HepG2 (cell line): ENCODE measurements around the gene HSPB6. TPM values are rescaled to one million over a fixed set of nuclear protein-coding genes. Genes with fewer than 3 reads are reported as not detected.

Experiments used
- ATAC-seq: fragments of 200-7000 bp; cut with Tn5 transposase; 3 replicates; pipeline ENCODE4 v1.9.1; 2020; ENCODE audit warnings: mild to moderate bottlenecking, moderate library complexity
- BruUV-seq: library from RNA; stranded (reverse); fragments of 400-500 nt; replicated peaks from 2 replicates; lab custom pipeline; 2021; lab: Mats Ljungman, UMichigan
- CTCF ChIA-PET: fragments of 300-600 bp; formaldehyde crosslinking; extraction: SDS; loops from one replicate; lab custom pipeline; 2021; ENCODE audit warnings: low total read pairs, inconsistent platforms, low intra/inter-chr PET ratio; lab: Yijun Ruan, JAX
- POLR2A ChIA-PET: fragments of 350-600 bp; sonication (Branson Sonifier 250); formaldehyde crosslinking; loops from one replicate; lab custom pipeline; 2020; ENCODE audit warnings: antibody characterized with exemption, inconsistent platforms; lab: Yijun Ruan, JAX
- DNase-seq: peaks from one replicate; pipeline ENCODE4 v3.0.0-alpha.2; 2015; ENCODE audit warnings: low spot score
- FAIRE-seq: peaks from 3 replicates; lab custom pipeline; 2011; peaks lifted over from hg19 to GRCh38; lab: Jason Lieb, UNC
- H2AFZ ChIP-seq: one replicate; pipeline ENCODE4 v1.6.1; 2011; ENCODE audit warnings: low read length, inconsistent platforms
- H3K27ac ChIP-seq: fragments of 300-600 bp; 3 replicates; pipeline ENCODE4 v1.8.0; 2011; ENCODE audit warnings: mixed run types, mild to moderate bottlenecking, mixed read lengths, low read length, inconsistent platforms; ENCODE audit not compliant: insufficient read depth; ENCODE audit errors: extremely low read length
- H3K27me3 ChIP-seq, 2 experiments: fragments of 200-600 bp in 1 of 2; 2 replicates in 1 of 2; 3 replicates in 1 of 2; pipeline versions ENCODE4 v1.6.0 to v1.8.0; 2011; ENCODE audit warnings: low read length in 2 of 2, mild to moderate bottlenecking in 2 of 2, moderate library complexity in 2 of 2, inconsistent platforms in 1 of 2; ENCODE audit not compliant: insufficient read depth in 2 of 2, control insufficient read depth in 1 of 2
- H3K36me3 ChIP-seq, 2 experiments: fragments of 200-600 bp in 1 of 2; replicated peaks in 1 of 2; 2 replicates in 1 of 2; 3 replicates in 1 of 2; pipeline versions ENCODE4 v1.5.1 to v1.8.0; 2011; ENCODE audit warnings: low read length in 2 of 2, inconsistent platforms in 1 of 2; ENCODE audit not compliant: insufficient read depth in 2 of 2, control insufficient read depth in 1 of 2
- H3K4me1 ChIP-seq: 2 replicates; pipeline ENCODE4 v1.5.1; 2012; ENCODE audit warnings: low read length, inconsistent platforms; ENCODE audit not compliant: insufficient read depth
- H3K4me2 ChIP-seq: 2 replicates; pipeline ENCODE4 v1.6.0; 2011; ENCODE audit warnings: low read depth, low read length, inconsistent platforms
- H3K4me3 ChIP-seq, 3 experiments: fragments of 200-600 bp in 1 of 3; sonication (generic), shearing (Covaris generic) in 1 of 3; replicated peaks in 1 of 3; 2 replicates each; pipeline ENCODE4 v1.5.1; 2011 to 2016; ENCODE audit warnings: low read length in 3 of 3, inconsistent platforms in 2 of 3, low read depth in 2 of 3, mild to moderate bottlenecking in 2 of 3, control low read depth in 1 of 3, mixed read lengths in 1 of 3; ENCODE audit not compliant: insufficient read depth in 1 of 3
- H3K79me2 ChIP-seq: one replicate; pipeline ENCODE4 v1.6.1; 2011; ENCODE audit warnings: low read length, inconsistent platforms; ENCODE audit not compliant: insufficient read depth
- H3K9ac ChIP-seq: 2 replicates; pipeline ENCODE4 v1.6.0; 2011; ENCODE audit warnings: mild to moderate bottlenecking, low read depth, low read length, inconsistent platforms; ENCODE audit not compliant: insufficient read depth
- H3K9me3 ChIP-seq: 2 replicates; pipeline ENCODE4 v1.5.1; 2012; ENCODE audit warnings: mild to moderate bottlenecking, low read length
- H4K20me1 ChIP-seq: 2 replicates; pipeline ENCODE4 v1.6.0; 2011; ENCODE audit warnings: inconsistent platforms, mild to moderate bottlenecking, low read length, moderate library complexity; ENCODE audit not compliant: insufficient read depth
- BCL6 ChIP-seq: IDR thresholded peaks from 2 replicates; pipeline ENCODE4 v1.6.1; 2016; ENCODE audit warnings: missing genetic modification reagents, missing compliant biosample characterization
- HNRNPUL1 ChIP-seq: fragments of 200-400 bp; formaldehyde crosslinking; IDR thresholded peaks from 2 replicates; pipeline ENCODE4 v1.6.1; 2017; ENCODE audit warnings: low read depth, mild to moderate bottlenecking, low read length, moderate library complexity
- NFIC ChIP-seq: IDR thresholded peaks from 2 replicates; pipeline ENCODE4 v1.6.1; 2012; ENCODE audit warnings: mild to moderate bottlenecking, low read length, inconsistent platforms
- RBFOX2 ChIP-seq: fragments of 200-400 bp; formaldehyde crosslinking; IDR thresholded peaks from 2 replicates; pipeline ENCODE4 v1.6.1; 2017; ENCODE audit warnings: low read depth, mild to moderate bottlenecking, low read length
- ZBED4 ChIP-seq: sonication (generic); formaldehyde crosslinking; IDR thresholded peaks from 2 replicates; pipeline ENCODE4 v1.4.0; 2020; ENCODE audit warnings: missing genetic modification reagents, borderline replicate concordance
- ZNF33A ChIP-seq: sonication (generic); formaldehyde crosslinking; IDR thresholded peaks from 2 replicates; pipeline ENCODE4 v1.5.1; 2020; ENCODE audit warnings: missing genetic modification reagents, mild to moderate bottlenecking, moderate library complexity, borderline replicate concordance
- WGBS: methylation state at CpG from one replicate; pipeline ENCODE4 v1.1.6; 2017; ENCODE audit warnings: low lambda C conversion rate; 5-methylcytosine and 5-hydroxymethylcytosine counted together
- in situ Hi-C: cut with HindIII; loops from 2 replicates; pipeline ENCODE4 v1.10.0; 2017; ENCODE audit warnings: low pct_unique_long_range_greater_than_20kb; ENCODE audit not compliant: extremely low pct_ligation_motif_present
- intact Hi-C: fragments of 100-400 bp; cut with micrococcal nuclease; formaldehyde crosslinking; loops from one replicate; pipeline ENCODE4 v1.10.0; 2022; ENCODE audit not compliant: unreplicated experiment
- polyA plus RNA-seq, 8 experiments: library from polyadenylated mRNA; depleted of rRNA in 3 of 8; stranded (reverse) in 7 of 8; unstranded in 1 of 8; fragments of >200 nt; fragmentation: Illumina TruSeq in 4 of 8; extraction: Trizol in 4 of 8; gene quantifications; 2 replicates each; pipeline versions ENCODE4 v1.2.1 to v1.2.3, GENCODE V29; 2011 to 2016; ENCODE audit warnings: low read depth in 4 of 8, missing spikeins in 1 of 8, mixed read lengths in 1 of 8; ENCODE audit not compliant: insufficient read depth in 1 of 8
- total RNA-seq, 5 experiments: library from RNA; depleted of rRNA; stranded (reverse); fragments of >200 nt; fragmentation: Illumina TruSeq; extraction: Trizol; gene quantifications; 2 replicates each; pipeline ENCODE4 v1.2.3, GENCODE V29; 2016; ENCODE audit warnings: low read depth in 1 of 5
- TF ChIP-seq, protein P1 (sequence below): conservative IDR thresholded peaks from 2 replicates; pipeline ENCODE4 v1.6.1; 2018; ENCODE audit warnings: missing genetic modification reagents
- TF ChIP-seq, protein P2 (sequence below): sonication (generic); formaldehyde crosslinking; IDR thresholded peaks from 2 replicates; pipeline ENCODE4 v1.4.0; 2020; ENCODE audit warnings: mild to moderate bottlenecking, missing genetic modification reagents
- TF ChIP-seq, protein P3 (sequence below): sonication (generic); formaldehyde crosslinking; IDR thresholded peaks from 2 replicates; pipeline ENCODE4 v1.8.1; 2023; ENCODE audit warnings: missing genetic modification reagents, inconsistent platforms, borderline replicate concordance

Gene HSPB6
- total and polyA plus RNA-seq, 2 of the 13 experiments (the other 11 are each of a cell fraction or from before 2014, with no cell fraction given), result 0.18 TPM; not detected in 1

DNA sequence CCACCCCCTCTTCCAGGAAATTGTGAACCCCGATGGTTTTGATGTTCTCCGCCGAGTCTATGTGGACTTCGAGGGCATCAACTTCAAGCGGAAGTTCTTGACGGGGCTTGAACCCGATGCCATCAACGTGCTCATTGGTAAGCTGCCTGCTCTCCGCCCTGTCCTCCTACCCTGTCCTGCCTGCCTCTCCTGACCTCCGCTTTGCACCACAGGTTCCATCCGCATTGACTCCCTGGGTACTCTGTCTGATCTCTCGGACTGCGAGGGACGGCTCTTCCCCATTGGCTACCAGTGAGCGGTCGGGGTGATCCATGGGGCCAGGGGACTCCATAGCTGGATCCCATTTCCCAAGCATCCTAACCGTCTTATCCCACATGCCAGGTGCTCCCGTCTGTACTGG is 26.5 kb downstream of the HSPB6 start (continued):
- no peak for TF ChIP-seq HNRNPUL1

DNA sequence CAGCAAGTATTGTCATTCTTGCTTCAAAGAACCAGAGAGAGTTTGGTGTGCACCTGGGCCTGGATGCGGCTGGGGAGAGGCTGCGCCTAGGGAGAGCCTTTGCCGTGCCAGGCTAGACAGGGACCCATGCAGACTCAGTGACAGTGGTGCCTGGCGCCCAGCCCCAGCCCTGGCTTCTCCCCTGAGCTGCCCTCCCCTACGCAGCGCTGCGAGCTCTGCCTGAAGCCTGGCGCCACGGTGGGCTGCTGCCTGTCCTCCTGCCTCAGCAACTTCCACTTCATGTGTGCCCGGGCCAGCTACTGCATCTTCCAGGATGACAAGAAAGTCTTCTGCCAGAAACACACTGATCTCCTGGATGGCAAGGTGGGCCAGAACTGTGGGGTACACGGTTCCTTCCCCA is 27.1 kb downstream of the HSPB6 start:
- Histone ChIP-seq H4K20me1 (no peaks in the 10 kb centered on the region), H3K4me1 (no peaks in the 10 kb centered on the region), H3K79me2 (no peaks in the 10 kb centered on the region), H2AFZ (no peak overlapping the region), H3K4me3 (no peak overlapping the region), H3K36me3 (peaks cover 60 to 94% of the 10 kb centered on the region in 2 experiments; a peak in 4 of 5 replicates), H3K27ac (no peak overlapping the region), H3K4me2 (no peak overlapping the region), H3K9ac (no peak overlapping the region), H3K9me3 (no peaks in the 10 kb centered on the region), H3K27me3 (no peaks in the 10 kb centered on the region)
- BruUV-seq, result no TSS peak
- 83% methylated on average over 4 of the region's 11 CpGs for WGBS
- ChIA-PET CTCF (no interaction called here), POLR2A (interaction anchor here (1.0 to 3.6 kb wide), 2 partner anchors 10 to 11 kb away, joined by 3 to 11 read pairs; no protein-coding TSS in a partner anchor)
- DNase-seq (no peak), FAIRE-seq (no peak), ATAC-seq (no peak)
- intact Hi-C loops (no loop called here), in situ Hi-C loops (no loop called here)
- TF ChIP-seq RBFOX2, result peak; percentile 51; the same call in 1 of the 2 replicates
- no peak for TF ChIP-seq NFIC

DNA sequence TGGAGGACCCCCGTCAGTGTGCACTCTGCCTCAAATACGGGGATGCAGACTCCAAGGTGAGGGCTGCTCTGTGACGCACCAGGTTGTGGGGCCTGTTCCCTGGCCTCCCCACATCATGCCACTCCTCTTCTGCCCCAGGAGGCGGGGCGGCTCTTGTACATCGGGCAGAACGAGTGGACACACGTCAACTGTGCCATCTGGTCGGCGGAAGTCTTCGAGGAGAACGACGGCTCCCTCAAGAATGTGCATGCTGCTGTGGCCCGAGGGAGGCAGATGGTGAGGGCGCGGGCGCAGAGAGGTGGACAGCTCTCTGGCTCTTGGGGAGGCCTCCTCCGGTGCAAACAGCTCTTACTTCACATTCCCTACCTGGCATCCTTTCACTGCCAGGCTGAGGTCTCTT is 27.8 kb downstream of the HSPB6 start:
- ATAC-seq, result no peak
- DNase-seq, result no peak
- peaks cover 59 to 94% of the 10 kb centered on the region in 2 experiments; a peak in 4 of 5 replicates for H3K36me3 ChIP-seq
- CTCF ChIA-PET, result no interaction called here
- no peak overlapping the region for H2AFZ ChIP-seq
- no peaks in the 10 kb centered on the region for H3K27me3 ChIP-seq
- H3K4me2 ChIP-seq, result no peak overlapping the region
- H3K27ac ChIP-seq, result no peak overlapping the region
- WGBS, result 95% methylated on average over 18 of the region's 18 CpGs
- H4K20me1 ChIP-seq, result no peaks in the 10 kb centered on the region
- in situ Hi-C loops, result no loop called here
- H3K4me3 ChIP-seq, result no peak overlapping the region
- H3K9ac ChIP-seq, result no peak overlapping the region
- H3K79me2 ChIP-seq, result no peaks in the 10 kb centered on the region
- no peak for FAIRE-seq
- H3K4me1 ChIP-seq, result no peaks in the 10 kb centered on the region
- BruUV-seq, result no TSS peak
- intact Hi-C loops, result no loop called here
- POLR2A ChIA-PET, result interaction anchor here (1.4 to 3.6 kb wide), 2 partner anchors 11 kb away, joined by 7 to 11 read pairs; no protein-coding TSS in a partner anchor
- H3K9me3 ChIP-seq, result no peaks in the 10 kb centered on the region
- TF ChIP-seq ZBED4 (no peak), BCL6 (no peak), ZNF33A (CRISPR knock-in tag) (no peak)
- TF ChIP-seq, protein P1, sequence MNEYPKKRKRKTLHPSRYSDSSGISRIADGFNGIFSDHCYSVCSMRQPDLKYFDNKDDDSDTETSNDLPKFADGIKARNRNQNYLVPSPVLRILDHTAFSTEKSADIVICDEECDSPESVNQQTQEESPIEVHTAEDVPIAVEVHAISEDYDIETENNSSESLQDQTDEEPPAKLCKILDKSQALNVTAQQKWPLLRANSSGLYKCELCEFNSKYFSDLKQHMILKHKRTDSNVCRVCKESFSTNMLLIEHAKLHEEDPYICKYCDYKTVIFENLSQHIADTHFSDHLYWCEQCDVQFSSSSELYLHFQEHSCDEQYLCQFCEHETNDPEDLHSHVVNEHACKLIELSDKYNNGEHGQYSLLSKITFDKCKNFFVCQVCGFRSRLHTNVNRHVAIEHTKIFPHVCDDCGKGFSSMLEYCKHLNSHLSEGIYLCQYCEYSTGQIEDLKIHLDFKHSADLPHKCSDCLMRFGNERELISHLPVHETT (CRISPR knock-in tag), result no peak
- TF ChIP-seq, protein P2, sequence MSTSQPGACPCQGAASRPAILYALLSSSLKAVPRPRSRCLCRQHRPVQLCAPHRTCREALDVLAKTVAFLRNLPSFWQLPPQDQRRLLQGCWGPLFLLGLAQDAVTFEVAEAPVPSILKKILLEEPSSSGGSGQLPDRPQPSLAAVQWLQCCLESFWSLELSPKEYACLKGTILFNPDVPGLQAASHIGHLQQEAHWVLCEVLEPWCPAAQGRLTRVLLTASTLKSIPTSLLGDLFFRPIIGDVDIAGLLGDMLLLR (CRISPR knock-in tag), result no peak
- TF ChIP-seq, protein P3, sequence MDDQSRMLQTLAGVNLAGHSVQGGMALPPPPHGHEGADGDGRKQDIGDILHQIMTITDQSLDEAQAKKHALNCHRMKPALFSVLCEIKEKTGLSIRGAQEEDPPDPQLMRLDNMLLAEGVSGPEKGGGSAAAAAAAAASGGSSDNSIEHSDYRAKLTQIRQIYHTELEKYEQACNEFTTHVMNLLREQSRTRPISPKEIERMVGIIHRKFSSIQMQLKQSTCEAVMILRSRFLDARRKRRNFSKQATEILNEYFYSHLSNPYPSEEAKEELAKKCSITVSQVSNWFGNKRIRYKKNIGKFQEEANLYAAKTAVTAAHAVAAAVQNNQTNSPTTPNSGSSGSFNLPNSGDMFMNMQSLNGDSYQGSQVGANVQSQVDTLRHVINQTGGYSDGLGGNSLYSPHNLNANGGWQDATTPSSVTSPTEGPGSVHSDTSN, result no peak
